Astrocyte (in vitro differentiated cells and primary cell): ENCODE measurements around the gene MATCAP1. TPM values are rescaled to one million over a fixed set of nuclear protein-coding genes. Genes with fewer than 3 reads are reported as not detected.

Source experiments
- DNase-seq: peaks from one replicate; pipeline ENCODE4 v3.0.0-alpha.2; 2010; ENCODE audit warnings: low read depth
- FAIRE-seq: peaks from 2 replicates; lab custom pipeline; 2011; peaks lifted over from hg19 to GRCh38; lab: Jason Lieb, UNC
- H2AFZ ChIP-seq: 2 replicates; pipeline ENCODE4 v1.6.0; 2012; ENCODE audit warnings: low read depth, low read length, inconsistent platforms
- H3K27ac ChIP-seq: 2 replicates; pipeline ENCODE4 v1.5.1; 2011; ENCODE audit warnings: low read depth, low read length, inconsistent platforms
- H3K27me3 ChIP-seq: 2 replicates; pipeline ENCODE4 v1.6.0; 2011; ENCODE audit warnings: low read length, inconsistent platforms; ENCODE audit not compliant: insufficient read depth
- H3K36me3 ChIP-seq: 2 replicates; pipeline ENCODE4 v1.5.1; 2011; ENCODE audit warnings: low read length, inconsistent platforms; ENCODE audit not compliant: insufficient read depth
- H3K4me1 ChIP-seq: 2 replicates; pipeline ENCODE4 v1.5.1; 2011; ENCODE audit warnings: low read length, inconsistent platforms; ENCODE audit not compliant: insufficient read depth
- H3K4me2 ChIP-seq: 2 replicates; pipeline ENCODE4 v1.6.0; 2012; ENCODE audit warnings: low read length, inconsistent platforms
- H3K4me3 ChIP-seq: 2 replicates; pipeline ENCODE4 v1.5.1; 2011; ENCODE audit warnings: low read depth, mild to moderate bottlenecking, low read length, inconsistent platforms; ENCODE audit not compliant: insufficient read depth
- H3K79me2 ChIP-seq: 2 replicates; pipeline ENCODE4 v1.6.0; 2012; ENCODE audit warnings: mild to moderate bottlenecking, low read length, inconsistent platforms; ENCODE audit not compliant: insufficient read depth
- H3K9ac ChIP-seq: 2 replicates; pipeline ENCODE4 v1.6.0; 2012; ENCODE audit warnings: mild to moderate bottlenecking, low read length, inconsistent platforms
- H3K9me3 ChIP-seq: 2 replicates; pipeline ENCODE4 v1.5.1; 2012; ENCODE audit warnings: low read depth, mild to moderate bottlenecking, low read length, inconsistent platforms; ENCODE audit not compliant: insufficient read depth
- H4K20me1 ChIP-seq: 2 replicates; pipeline ENCODE4 v1.6.0; 2012; ENCODE audit warnings: low read length, inconsistent platforms; ENCODE audit not compliant: insufficient read depth
- H3K27ac Mint-ChIP-seq: one replicate; pipeline ENCODE4 v1.8.0; 2021; ENCODE audit warnings: mild to moderate bottlenecking, mixed read lengths; ENCODE audit not compliant: unreplicated experiment
- H3K27me3 Mint-ChIP-seq: one replicate; pipeline ENCODE4 v1.8.0; 2021; ENCODE audit warnings: low read depth, mixed read lengths; ENCODE audit not compliant: unreplicated experiment
- H3K36me3 Mint-ChIP-seq: one replicate; pipeline ENCODE4 v1.8.0; 2021; ENCODE audit warnings: low read depth, mixed read lengths; ENCODE audit not compliant: unreplicated experiment
- H3K4me1 Mint-ChIP-seq: one replicate; pipeline ENCODE4 v1.8.0; 2021; ENCODE audit warnings: low read depth, mixed read lengths; ENCODE audit not compliant: unreplicated experiment
- H3K4me3 Mint-ChIP-seq: one replicate; pipeline ENCODE4 v1.8.0; 2021; ENCODE audit warnings: mild to moderate bottlenecking, moderate library complexity, mixed read lengths; ENCODE audit not compliant: unreplicated experiment
- H3K9me3 Mint-ChIP-seq: one replicate; pipeline ENCODE4 v1.8.0; 2021; ENCODE audit warnings: mild to moderate bottlenecking, mixed read lengths; ENCODE audit not compliant: unreplicated experiment
- CTCF ChIP-seq: IDR thresholded peaks from 2 replicates; pipeline ENCODE4 v1.5.1; 2011; ENCODE audit warnings: low read depth, mild to moderate bottlenecking, inconsistent platforms, low read length, moderate library complexity; ENCODE audit not compliant: insufficient read depth
- EZH2 ChIP-seq: IDR thresholded peaks from 2 replicates; pipeline ENCODE4 v1.6.1; 2012; ENCODE audit warnings: mild to moderate bottlenecking, low read length, inconsistent platforms; ENCODE audit not compliant: insufficient read depth
- total RNA-seq: library from RNA; stranded (reverse); gene quantifications from 2 replicates; pipeline ENCODE4 v1.2.1, GENCODE V29; 2021

The MATCAP1 gene
- total RNA-seq, 1 donor from 2014 or later = 26.1 TPM

GRCh38 chr16:67149276-67150046, 34.3 kb downstream of the MATCAP1 start:
- Mint-ChIP-seq H3K4me3 (peak overlapping the region; percentile 57), H3K27me3 (peaks cover 28% of the 10 kb centered on the region), H3K36me3 (peaks cover 27% of the 10 kb centered on the region), H3K9me3 (peaks cover 4% of the 10 kb centered on the region), H3K27ac (peak overlapping the region; percentile 41), H3K4me1 (no peaks in the 10 kb centered on the region)
- Histone ChIP-seq H4K20me1 (peaks cover 28% of the 10 kb centered on the region), H2AFZ (peak overlapping the region; percentile 81), H3K36me3 (peaks cover 19% of the 10 kb centered on the region), H3K79me2 (no peaks in the 10 kb centered on the region), H3K9me3 (no peaks in the 10 kb centered on the region), H3K4me1 (peaks cover 2% of the 10 kb centered on the region), H3K27ac (no peak overlapping the region), H3K4me2 (peak overlapping the region; percentile 88), H3K9ac (no peak overlapping the region), H3K4me3 (no peak overlapping the region), H3K27me3 (peaks cover 10% of the 10 kb centered on the region)
- TF ChIP-seq CTCF (no peak), EZH2 (no peak)
- DNase-seq = no peak
- FAIRE-seq = no peak

GRCh38 chr16:67148656-67149275, 35.0 kb downstream of the MATCAP1 start:
- Histone ChIP-seq H3K27me3 (peaks cover 5% of the 10 kb centered on the region), H4K20me1 (peaks cover 23% of the 10 kb centered on the region), H3K4me3 (no peak overlapping the region), H2AFZ (no peak overlapping the region), H3K27ac (no peak overlapping the region), H3K9ac (no peak overlapping the region), H3K79me2 (no peaks in the 10 kb centered on the region), H3K4me1 (peaks cover 2% of the 10 kb centered on the region), H3K9me3 (no peaks in the 10 kb centered on the region), H3K4me2 (no peak overlapping the region), H3K36me3 (peaks cover 26% of the 10 kb centered on the region)
- Mint-ChIP-seq H3K27ac (peak overlapping the region; percentile 41), H3K4me3 (peak overlapping the region; percentile 57), H3K36me3 (peaks cover 25% of the 10 kb centered on the region), H3K9me3 (peaks cover 4% of the 10 kb centered on the region), H3K27me3 (peaks cover 23% of the 10 kb centered on the region), H3K4me1 (no peaks in the 10 kb centered on the region)
- no peak for FAIRE-seq
- DNase-seq = no peak
- no peak for TF ChIP-seq EZH2
- no peak for TF ChIP-seq CTCF
